COR-L47 (cell line): ENCODE data around the gene PDGFB.

Experiments used
- DNase-seq: peaks from one replicate; lab custom pipeline; 2025; lab: John Stamatoyannopoulos, UW

The PDGFB gene

GRCh38 chr22:39206491-39206890 is 38.3 kb downstream of the PDGFB start:
- DNase-seq: no peak

- DNase-seq: no peak
Measured at GRCh38 chr22:39205344-39206021, 39.3 kb downstream of the PDGFB start.

GRCh38 chr22:39204216-39204615 is 40.6 kb downstream of the PDGFB start:
- no peak for DNase-seq

- DNase-seq: no peak
Measured at GRCh38 chr22:39197578-39197977, 47.2 kb downstream of the PDGFB start.

GRCh38 chr22:39194098-39194497 is 50.7 kb downstream of the PDGFB start:
- DNase-seq: no peak

- DNase-seq: no peak
Measured at GRCh38 chr22:39188809-39189208, 56.0 kb downstream of the PDGFB start.

- no peak for DNase-seq
Measured at GRCh38 chr22:39185601-39186012, 59.2 kb downstream of the PDGFB start.

GRCh38 chr22:39184586-39185577 is 59.9 kb downstream of the PDGFB start:
- DNase-seq: no peak

GRCh38 chr22:39183991-39184585 is 60.7 kb downstream of the PDGFB start:
- no peak for DNase-seq

GRCh38 chr22:39182478-39183030 is 62.2 kb downstream of the PDGFB start:
- DNase-seq: no peak

- DNase-seq: no peak
Measured at GRCh38 chr22:39181778-39182177, 63.0 kb downstream of the PDGFB start.

- DNase-seq: no peak
Measured at GRCh38 chr22:39181356-39181755, 63.4 kb downstream of the PDGFB start.

GRCh38 chr22:39179841-39180335 is 64.9 kb downstream of the PDGFB start:
- no peak for DNase-seq

GRCh38 chr22:39179401-39179827 is 65.4 kb downstream of the PDGFB start:
- DNase-seq: no peak

GRCh38 chr22:39178206-39179111 is 66.3 kb downstream of the PDGFB start:
- DNase-seq: no peak

- DNase-seq: no peak
Measured at GRCh38 chr22:39177791-39178190, 67.0 kb downstream of the PDGFB start.

GRCh38 chr22:39177456-39177775 is 67.4 kb downstream of the PDGFB start:
- DNase-seq: no peak

- no peak for DNase-seq
Measured at GRCh38 chr22:39176714-39177455, 67.9 kb downstream of the PDGFB start.

- no peak for DNase-seq
Measured at GRCh38 chr22:39176143-39176713, 68.6 kb downstream of the PDGFB start.
